SK-N-SH (cell line): ENCODE measurements around the gene SULT6B1.
A peak's percentile ranks its signal among the peaks of the same experiment; 100 is the strongest.

Experiments
- GABPA ChIP-seq: IDR thresholded peaks from 2 replicates; pipeline ENCODE4 v1.4.0; 2012; ENCODE audit warnings: low read depth, mild to moderate bottlenecking
- JUND ChIP-seq: IDR thresholded peaks from 2 replicates; pipeline ENCODE4 v1.4.0; 2012
- POLR2AphosphoS5 ChIP-seq: IDR thresholded peaks from 2 replicates; pipeline ENCODE4 v1.6.1; 2012; ENCODE audit warnings: low read depth, low read length
- RAD21 ChIP-seq: IDR thresholded peaks from 2 replicates; pipeline ENCODE4 v1.6.1; 2012; ENCODE audit warnings: mild to moderate bottlenecking, low read length
- RFX5 ChIP-seq: IDR thresholded peaks from 2 replicates; pipeline ENCODE4 v1.6.1; 2012; ENCODE audit warnings: mild to moderate bottlenecking, improper control_type of control experiment, low read length
- SMC3 ChIP-seq: IDR thresholded peaks from 2 replicates; pipeline ENCODE4 v1.6.1; 2012; ENCODE audit warnings: low read depth, low read length, improper control_type of control experiment
- TF ChIP-seq, protein P1 (sequence below): fragments of 200-600 bp; sonication (generic); IDR thresholded peaks from 2 replicates; pipeline ENCODE4 v1.6.1; 2017; ENCODE audit warnings: antibody characterized with exemption, mild to moderate bottlenecking, moderate library complexity
- TF ChIP-seq, protein P2 (sequence below): IDR thresholded peaks from 2 replicates; pipeline ENCODE4 v1.4.0; 2012; ENCODE audit warnings: low read depth
- TF ChIP-seq, protein P3 (sequence below): IDR thresholded peaks from 2 replicates; pipeline ENCODE4 v1.4.0; 2012; ENCODE audit warnings: low read depth, borderline replicate concordance

DNA sequence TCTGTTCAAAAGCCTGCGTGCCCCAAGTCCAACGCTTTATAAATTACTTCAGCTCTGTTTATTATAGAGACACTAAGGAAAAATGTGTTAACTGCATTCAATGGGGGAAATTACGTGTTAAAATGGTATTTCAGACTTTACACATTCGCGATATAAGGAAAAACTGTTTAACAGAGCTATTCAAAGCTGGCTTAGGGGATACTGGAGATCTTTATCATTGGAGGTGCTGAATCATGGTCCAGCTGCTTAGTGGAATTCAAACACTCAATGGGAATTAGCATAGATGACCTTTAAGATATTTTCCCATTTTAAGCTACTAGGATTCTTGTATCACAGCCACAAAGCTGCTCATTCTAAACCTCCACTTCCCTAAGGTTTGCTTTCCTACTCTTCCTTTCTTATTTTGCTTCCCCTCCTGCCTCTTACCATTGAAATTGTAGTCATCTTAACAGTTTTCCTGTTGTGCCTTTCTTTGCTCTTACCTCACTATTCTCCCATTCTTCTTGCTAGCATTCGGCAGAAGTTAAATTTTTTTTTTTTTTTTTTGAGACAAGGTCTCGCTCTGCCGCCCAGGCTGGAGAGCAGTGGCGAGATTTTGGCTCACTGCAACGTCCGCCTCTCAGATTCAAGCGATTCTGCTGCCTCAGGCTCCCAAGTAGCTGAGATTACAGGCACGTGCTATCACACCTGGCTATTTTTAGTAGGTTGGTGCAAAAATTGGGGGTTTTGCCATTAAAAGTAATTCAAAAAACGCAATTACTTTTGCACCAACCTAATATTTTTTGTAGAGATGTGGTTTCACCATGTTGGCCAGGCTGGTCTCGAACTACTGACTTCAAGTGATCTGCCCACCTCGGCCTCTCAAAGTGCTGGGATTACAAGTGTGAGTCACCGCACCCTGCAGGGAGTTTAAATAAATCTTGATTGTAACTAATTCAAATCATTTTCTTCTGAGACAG, 6.5 kb downstream of the SULT6B1 start:
- TF ChIP-seq RAD21 (no peak), SMC3 (no peak), GABPA (no peak), JUND (peak; percentile 26), POLR2AphosphoS5 (no peak), RFX5 (no peak)
- TF ChIP-seq, protein P1, sequence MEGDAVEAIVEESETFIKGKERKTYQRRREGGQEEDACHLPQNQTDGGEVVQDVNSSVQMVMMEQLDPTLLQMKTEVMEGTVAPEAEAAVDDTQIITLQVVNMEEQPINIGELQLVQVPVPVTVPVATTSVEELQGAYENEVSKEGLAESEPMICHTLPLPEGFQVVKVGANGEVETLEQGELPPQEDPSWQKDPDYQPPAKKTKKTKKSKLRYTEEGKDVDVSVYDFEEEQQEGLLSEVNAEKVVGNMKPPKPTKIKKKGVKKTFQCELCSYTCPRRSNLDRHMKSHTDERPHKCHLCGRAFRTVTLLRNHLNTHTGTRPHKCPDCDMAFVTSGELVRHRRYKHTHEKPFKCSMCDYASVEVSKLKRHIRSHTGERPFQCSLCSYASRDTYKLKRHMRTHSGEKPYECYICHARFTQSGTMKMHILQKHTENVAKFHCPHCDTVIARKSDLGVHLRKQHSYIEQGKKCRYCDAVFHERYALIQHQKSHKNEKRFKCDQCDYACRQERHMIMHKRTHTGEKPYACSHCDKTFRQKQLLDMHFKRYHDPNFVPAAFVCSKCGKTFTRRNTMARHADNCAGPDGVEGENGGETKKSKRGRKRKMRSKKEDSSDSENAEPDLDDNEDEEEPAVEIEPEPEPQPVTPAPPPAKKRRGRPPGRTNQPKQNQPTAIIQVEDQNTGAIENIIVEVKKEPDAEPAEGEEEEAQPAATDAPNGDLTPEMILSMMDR = no peak
- TF ChIP-seq, protein P2, sequence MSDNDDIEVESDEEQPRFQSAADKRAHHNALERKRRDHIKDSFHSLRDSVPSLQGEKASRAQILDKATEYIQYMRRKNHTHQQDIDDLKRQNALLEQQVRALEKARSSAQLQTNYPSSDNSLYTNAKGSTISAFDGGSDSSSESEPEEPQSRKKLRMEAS = no peak
- TF ChIP-seq, protein P3, sequence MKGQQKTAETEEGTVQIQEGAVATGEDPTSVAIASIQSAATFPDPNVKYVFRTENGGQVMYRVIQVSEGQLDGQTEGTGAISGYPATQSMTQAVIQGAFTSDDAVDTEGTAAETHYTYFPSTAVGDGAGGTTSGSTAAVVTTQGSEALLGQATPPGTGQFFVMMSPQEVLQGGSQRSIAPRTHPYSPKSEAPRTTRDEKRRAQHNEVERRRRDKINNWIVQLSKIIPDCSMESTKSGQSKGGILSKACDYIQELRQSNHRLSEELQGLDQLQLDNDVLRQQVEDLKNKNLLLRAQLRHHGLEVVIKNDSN = no peak
